Pancreas (tissue), 10 donors: ENCODE measurements around the gene FXYD3. TPM values are rescaled to one million over a fixed set of nuclear protein-coding genes. Genes with fewer than 3 reads are reported as not detected.

Experiments used
- ATAC-seq, 4 donors: fragments of 200-7000 bp; cut with Tn5 transposase; one replicate each; pipeline versions ENCODE4 v1.8.0 to v1.9.1; 2020; ENCODE audit warnings: mild to moderate bottlenecking in 4 of 4, moderate library complexity in 4 of 4
- DNase-seq, 6 donors: peaks; one replicate each; pipeline ENCODE4 v3.0.0-alpha.2; 2020
- FAIRE-seq: peaks from 2 replicates; lab custom pipeline; 2012; peaks lifted over from hg19 to GRCh38; lab: Jason Lieb, UNC
- H3K27ac ChIP-seq, 4 donors: fragments of 200-600 bp; sonication (generic); 1 replicate in 3 of 4; 2 replicates in 1 of 4; pipeline versions ENCODE4 v1.5.0 to v1.8.0; 2020
- H3K27me3 ChIP-seq, 4 donors: fragments of 200-600 bp; one replicate each; pipeline ENCODE4 v1.8.0; 2021
- H3K36me3 ChIP-seq, 3 donors: fragments of 200-600 bp; sonication (generic) in 1 of 3; one replicate each; pipeline versions ENCODE4 v1.5.0 to v1.8.0; 2020 to 2021
- H3K4me1 ChIP-seq, 3 donors: fragments of 200-600 bp; one replicate each; pipeline ENCODE4 v1.8.0; 2021
- H3K4me3 ChIP-seq, 4 donors: fragments of 200-600 bp; sonication (generic) in 2 of 4; one replicate each; pipeline versions ENCODE4 v1.5.0 to v1.8.0; 2020 to 2021
- H3K9me3 ChIP-seq, 4 donors: fragments of 200-600 bp; one replicate each; pipeline ENCODE4 v1.8.0; 2021
- CTCF ChIP-seq, 4 donors: fragments of 200-600 bp; sonication (generic) in 3 of 4; IDR thresholded peaks; one replicate each; pipeline versions ENCODE4 v1.5.0 to v1.8.0; 2021; ENCODE audit warnings: antibody characterized with exemption in 4 of 4
- WGBS, 2 donors: extraction: QIAGEN DNeasy Blood & Tissue Kit; methylation state at CpG; one replicate each; pipeline ENCODE4 v1.1.7; 2013; 5-methylcytosine and 5-hydroxymethylcytosine counted together
- intact Hi-C, 3 donors: fragments of 100-400 bp; cut with DNase I; formaldehyde crosslinking; loops; one replicate each; pipeline versions ENCODE4 v1.11.1 to v1.14.2; 2022
- polyA plus RNA-seq, 2 donors: library from polyadenylated mRNA; stranded (reverse); fragments of 200-250 nt; gene quantifications; one replicate each; pipeline ENCODE4 v1.2.3, GENCODE V29; 2013
- total RNA-seq, 6 donors: library from RNA; stranded (reverse); fragmentation: NEBNext Ultra II Directional in 4 of 6; extraction: Animal tissue kit (Norgen Biotek cat#: 25700) in 4 of 6; gene quantifications; one replicate each; pipeline versions ENCODE4 v1.2.1 to v1.2.4, GENCODE V29; 2021 to 2023
- donor health status: healthy with polysubstance abuse.
- donor health status: DM: no; HTN: no; CAD: no; lungs with moderate emphysema.
- donor health status: DM: no; HTN: no; CAD: no.
- donor health status: control.
- donor health status: control.
- donor health status: Bipolar disorder and iron deficiency.
- donor health status: DM: yes; HTN: yes; CAD: no.
- donor health status: DM: no; HTN: no; CAD: no.
- donor health status: DM: no; HTN: no; CAD: no.
- donor health status: DM: yes; HTN: yes; CAD: no.

Gene FXYD3
- total and polyA plus RNA-seq, 8 donors = 12.2 to 59.1 (median 17.7) TPM

- no peak overlapping the region for H3K4me3 ChIP-seq
- no peaks in the 10 kb centered on the region for H3K4me1 ChIP-seq
- ATAC-seq (no peak), DNase-seq (no peak), FAIRE-seq (no peak)
- H3K36me3 ChIP-seq = no peaks in the 10 kb centered on the region
- H3K27me3 ChIP-seq = no peaks in the 10 kb centered on the region
- no peaks in the 10 kb centered on the region for H3K9me3 ChIP-seq
- intact Hi-C loops = no loop called here
- 38 to 58% methylated on average over 3 of the region's 3 CpGs for WGBS, 2 donors
- H3K27ac ChIP-seq = no peak overlapping the region
- no peak for TF ChIP-seq CTCF (IDR thresholded peaks at IDR 0.05)
These were observed 56.1 kb downstream of the FXYD3 start for GRCh38 chr19:35171730-35172129.

Other genes starting within 250 kb of the FXYD3 start
- gene ZNF30, start 188.9 kb upstream of the FXYD3 start, total RNA-seq = 1 to 10 TPM; 1.1 to 3.1 (median 2.2) TPM
- gene ZNF30, start 188.9 kb upstream of the FXYD3 start, polyA plus RNA-seq = 1 to 10 TPM; 2.8 to 3.1 TPM
- gene ZNF792, start 151.6 kb upstream of the FXYD3 start, total RNA-seq = 1 to 10 TPM; 1.5 to 6.4 (median 2.6) TPM
- gene ZNF792, start 151.6 kb upstream of the FXYD3 start, polyA plus RNA-seq = 1 to 10 TPM; 1.0 to 1.6 TPM
- gene GRAMD1A, start 115.5 kb upstream of the FXYD3 start, total RNA-seq = 10 to 100 TPM; 47.3 to 97.2 (median 87.4) TPM
- 100 to 1,000 TPM in 1 of 2 donors, 10 to 100 TPM in 1; 49.7 to 137 TPM for gene GRAMD1A, start 115.5 kb upstream of the FXYD3 start, polyA plus RNA-seq
- 10 to 100 TPM in 1 of 6 donors, 1 to 10 TPM in 5; 2.9 to 11.0 (median 4.4) TPM for gene SCN1B, start 85.4 kb upstream of the FXYD3 start, total RNA-seq
- 10 to 100 TPM; 14.0 to 15.1 TPM for gene SCN1B, start 85.4 kb upstream of the FXYD3 start, polyA plus RNA-seq
- gene HPN, start 74.1 kb upstream of the FXYD3 start, total RNA-seq = 100 to 1,000 TPM in 4 of 6 donors, 10 to 100 TPM in 2; 93.0 to 146 (median 118) TPM
- gene HPN, start 74.1 kb upstream of the FXYD3 start, polyA plus RNA-seq = 100 to 1,000 TPM; 208 to 238 TPM
- 1 to 10 TPM in 5 of 6 donors, under 1 TPM in 1; 0.38 to 2.5 (median 1.7) TPM for gene LGI4, start 19.2 kb downstream of the FXYD3 start, total RNA-seq
- 10 to 100 TPM in 1 of 2 donors, 1 to 10 TPM in 1; 8.0 to 17.9 TPM for gene LGI4, start 19.2 kb downstream of the FXYD3 start, polyA plus RNA-seq
- 1 to 10 TPM; 2.8 to 6.8 (median 4.6) TPM for gene FXYD1, start 23.0 kb downstream of the FXYD3 start, total RNA-seq
- gene FXYD1, start 23.0 kb downstream of the FXYD3 start, polyA plus RNA-seq = 10 to 100 TPM in 1 of 2 donors, 1 to 10 TPM in 1; 9.3 to 16.1 TPM
- gene FXYD7, start 27.4 kb downstream of the FXYD3 start, total RNA-seq = under 1 TPM in 1 of 6 donors, not detected in 5; 0.23 TPM
- gene FXYD7, start 27.4 kb downstream of the FXYD3 start, polyA plus RNA-seq = under 1 TPM in 1 of 2 donors, not detected in 1; 0.61 TPM
- 10 to 100 TPM in 3 of 6 donors, 1 to 10 TPM in 3; 2.6 to 34.1 (median 9.2) TPM for gene FXYD5, start 38.9 kb downstream of the FXYD3 start, total RNA-seq
- gene FXYD5, start 38.9 kb downstream of the FXYD3 start, polyA plus RNA-seq = 100 to 1,000 TPM in 1 of 2 donors, 10 to 100 TPM in 1; 31.9 to 101 TPM
- not detected for gene FAM187B, start 112.9 kb downstream of the FXYD3 start, total RNA-seq
- gene FAM187B, start 112.9 kb downstream of the FXYD3 start, polyA plus RNA-seq = not detected
- 100 to 1,000 TPM in 1 of 6 donors, 10 to 100 TPM in 5; 51.6 to 103 (median 67.0) TPM for gene LSR, start 133.2 kb downstream of the FXYD3 start, total RNA-seq
- 10 to 100 TPM; 46.1 to 67.5 TPM for gene LSR, start 133.2 kb downstream of the FXYD3 start, polyA plus RNA-seq
- gene USF2, start 153.1 kb downstream of the FXYD3 start, total RNA-seq = 10 to 100 TPM; 46.4 to 84.9 (median 59.8) TPM
- gene USF2, start 153.1 kb downstream of the FXYD3 start, polyA plus RNA-seq = 100 to 1,000 TPM; 106 to 112 TPM
- 10 to 100 TPM in 1 of 6 donors, 1 to 10 TPM in 4, under 1 TPM in 1; 0.69 to 10.2 (median 2.2) TPM for gene HAMP, start 166.7 kb downstream of the FXYD3 start, total RNA-seq
- gene HAMP, start 166.7 kb downstream of the FXYD3 start, polyA plus RNA-seq = 100 to 1,000 TPM in 1 of 2 donors, 10 to 100 TPM in 1; 24.5 to 138 TPM
- gene MAG, start 176.3 kb downstream of the FXYD3 start, total RNA-seq = under 1 TPM in 1 of 6 donors, not detected in 5; 0.17 TPM
- gene MAG, start 176.3 kb downstream of the FXYD3 start, polyA plus RNA-seq = under 1 TPM in 1 of 2 donors, not detected in 1; 0.47 TPM
- gene CD22, start 213.4 kb downstream of the FXYD3 start, total RNA-seq = 1 to 10 TPM in 2 of 6 donors, under 1 TPM in 4; 0.32 to 2.1 (median 0.94) TPM
- gene CD22, start 213.4 kb downstream of the FXYD3 start, polyA plus RNA-seq = under 1 TPM; 0.38 to 0.49 TPM
- 1 to 10 TPM in 4 of 6 donors, under 1 TPM in 2; 0.60 to 3.5 (median 1.8) TPM for gene FFAR1, start 232.1 kb downstream of the FXYD3 start, total RNA-seq
- 10 to 100 TPM in 1 of 2 donors, 1 to 10 TPM in 1; 3.6 to 30.1 TPM for gene FFAR1, start 232.1 kb downstream of the FXYD3 start, polyA plus RNA-seq
- gene FFAR3, start 242.6 kb downstream of the FXYD3 start, total RNA-seq = under 1 TPM in 5 of 6 donors, not detected in 1; 0.09 to 0.37 (median 0.26) TPM
- 1 to 10 TPM; 1.5 to 2.7 TPM for gene FFAR3, start 242.6 kb downstream of the FXYD3 start, polyA plus RNA-seq